ENCODE measurements around the gene EHD3. TPM values are rescaled to one million over a fixed set of nuclear protein-coding genes. Genes with fewer than 3 reads are reported as not detected.

The EHD3 gene
- total RNA-seq, 4 donors from 2014 or later = 8.3 to 12.6 (median 9.3) TPM

- TF ChIP-seq CTCF (IDR thresholded peaks at IDR 0.05) (no peak), EP300 (IDR thresholded peaks at IDR 0.05) (no peak), POLR2A (IDR thresholded peaks at IDR 0.05) (no peak)
Measured at GRCh38 chr2:31197669-31198068, 36.3 kb upstream of the EHD3 start.

GRCh38 chr2:31199206-31199605, 34.7 kb upstream of the EHD3 start:
- Histone ChIP-seq H3K36me3 (no peaks in the 10 kb centered on the region), H3K4me3 (no peak overlapping the region), H3K27ac (no peak overlapping the region), H3K27me3 (no peaks in the 10 kb centered on the region), H3K9me3 (peaks cover 0 to 4% (median 0%) of the 10 kb centered on the region in 4 donors), H3K4me1 (no peaks in the 10 kb centered on the region)
- WGBS, 2 donors = 86 to 88% methylated on average over 4 of the region's 4 CpGs
- TF ChIP-seq POLR2A (IDR thresholded peaks at IDR 0.05) (no peak), CTCF (IDR thresholded peaks at IDR 0.05) (no peak), EP300 (IDR thresholded peaks at IDR 0.05) (no peak)
- no peak for DNase-seq (ENCODE audit: low spot score in 2 of 2)

More at GRCh38 chr2:31197669-31198068, 36.3 kb upstream of the EHD3 start:
- Histone ChIP-seq H3K9me3 (peaks cover 0 to 4% (median 0%) of the 10 kb centered on the region in 4 donors), H3K4me3 (no peak overlapping the region), H3K4me1 (no peaks in the 10 kb centered on the region), H3K27me3 (no peaks in the 10 kb centered on the region), H3K27ac (no peak overlapping the region), H3K36me3 (no peaks in the 10 kb centered on the region)
- DNase-seq (ENCODE audit: low spot score in 2 of 2) = no peak
- 93 to 94% methylated on average over 2 of the region's 2 CpGs for WGBS, 2 donors

GRCh38 chr2:31200972-31201371, 33.0 kb upstream of the EHD3 start:
- no peaks in the 10 kb centered on the region for H3K4me1 ChIP-seq
- no peak for DNase-seq (ENCODE audit: low spot score in 2 of 2)
- peaks cover 0 to 4% (median 0%) of the 10 kb centered on the region in 4 donors for H3K9me3 ChIP-seq
- H3K4me3 ChIP-seq = no peak overlapping the region
- H3K27me3 ChIP-seq = no peaks in the 10 kb centered on the region
- no peak for TF ChIP-seq CTCF (IDR thresholded peaks at IDR 0.05)
- TF ChIP-seq EP300 (IDR thresholded peaks at IDR 0.05) = no peak
- TF ChIP-seq POLR2A (IDR thresholded peaks at IDR 0.05) = no peak
- no peak overlapping the region for H3K27ac ChIP-seq
- no peaks in the 10 kb centered on the region for H3K36me3 ChIP-seq
- WGBS, 2 donors = 81 to 87% methylated on average over 9 of the region's 9 CpGs

DNA sequence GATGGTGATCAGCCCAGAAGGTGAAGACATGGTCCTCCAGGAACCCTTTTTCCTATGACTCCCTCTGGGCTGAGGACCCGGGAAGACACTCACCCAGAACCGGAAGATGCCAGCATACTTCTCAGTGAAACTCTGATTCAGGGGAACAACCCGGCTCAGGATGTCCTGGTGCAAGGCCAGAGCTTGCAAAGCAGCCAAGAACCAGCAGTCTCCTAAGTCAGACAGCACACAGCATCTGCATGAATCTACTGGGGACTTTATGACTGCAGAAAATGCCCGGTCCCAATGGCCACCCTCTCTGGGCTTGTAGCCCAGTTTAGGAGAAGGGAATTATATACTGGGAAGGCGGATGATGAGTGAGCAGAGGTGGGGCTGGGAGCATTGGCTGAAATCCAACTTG, 31.9 kb upstream of the EHD3 start:
- WGBS, 2 donors = 72 to 75% methylated on average over 5 of the region's 5 CpGs
- no peak for DNase-seq (ENCODE audit: low spot score in 2 of 2)
- TF ChIP-seq EP300 (IDR thresholded peaks at IDR 0.05) (no peak), POLR2A (IDR thresholded peaks at IDR 0.05) (no peak), CTCF (IDR thresholded peaks at IDR 0.05) (no peak)

GRCh38 chr2:31202833-31203232, 31.1 kb upstream of the EHD3 start:
- TF ChIP-seq CTCF (IDR thresholded peaks at IDR 0.05) (no peak), POLR2A (IDR thresholded peaks at IDR 0.05) (no peak), EP300 (IDR thresholded peaks at IDR 0.05) (no peak)
- no peaks in the 10 kb centered on the region for H3K36me3 ChIP-seq
- H3K9me3 ChIP-seq = no peaks in the 10 kb centered on the region
- H3K27me3 ChIP-seq = no peaks in the 10 kb centered on the region
- H3K27ac ChIP-seq = no peak overlapping the region
- H3K4me1 ChIP-seq = no peaks in the 10 kb centered on the region
- WGBS, 2 donors = 85% methylated on average over 5 of the region's 5 CpGs
- DNase-seq (ENCODE audit: low spot score in 2 of 2) = no peak
- H3K4me3 ChIP-seq = no peak overlapping the region

More for the DNA sequence above, 31.9 kb upstream of the EHD3 start:
- Histone ChIP-seq H3K4me3 (no peak overlapping the region), H3K27ac (no peak overlapping the region), H3K27me3 (no peaks in the 10 kb centered on the region), H3K36me3 (no peaks in the 10 kb centered on the region), H3K4me1 (no peaks in the 10 kb centered on the region), H3K9me3 (no peaks in the 10 kb centered on the region)
